HepG2 (cell line): ENCODE measurements around the gene GALNT10.

ENCODE experiments used
- CEBPB ChIP-seq: IDR thresholded peaks from 2 replicates; pipeline ENCODE4 v1.6.1; 2011; ENCODE audit warnings: low read depth, low read length, improper control_type of control experiment, borderline replicate concordance
- CTCF ChIP-seq: sonication (generic); formaldehyde crosslinking; IDR thresholded peaks from 2 replicates; pipeline ENCODE4 v1.5.0; 2020; ENCODE audit warnings: mild to moderate bottlenecking, missing genetic modification reagents, moderate library complexity
- MXI1 ChIP-seq: IDR thresholded peaks from 3 replicates; pipeline ENCODE4 v1.6.1; 2012; ENCODE audit warnings: low read depth, low read length, inconsistent platforms, borderline replicate concordance
- POLR2AphosphoS5 ChIP-seq: IDR thresholded peaks from 2 replicates; pipeline ENCODE4 v1.6.1; 2012; ENCODE audit warnings: low read depth, low read length
- SP2 ChIP-seq: sonication (generic); formaldehyde crosslinking; IDR thresholded peaks from 2 replicates; pipeline ENCODE4 v1.5.1; 2020; ENCODE audit warnings: mild to moderate bottlenecking, missing genetic modification reagents
- ZBTB26 ChIP-seq: IDR thresholded peaks from 2 replicates; pipeline ENCODE4 v1.6.1; 2016; ENCODE audit warnings: missing compliant biosample characterization, missing genetic modification reagents, borderline replicate concordance
- ZNF503 ChIP-seq: sonication (generic); formaldehyde crosslinking; IDR thresholded peaks from 2 replicates; pipeline ENCODE4 v1.4.0; 2020; ENCODE audit warnings: missing genetic modification reagents
- ZNF558 ChIP-seq: sonication (generic); formaldehyde crosslinking; IDR thresholded peaks from 2 replicates; pipeline ENCODE4 v1.9.0; 2022; ENCODE audit warnings: mild to moderate bottlenecking, missing genetic modification reagents, borderline replicate concordance
- ZNF781 ChIP-seq: sonication (generic); formaldehyde crosslinking; IDR thresholded peaks from 2 replicates; pipeline ENCODE4 v1.5.1; 2020; ENCODE audit warnings: borderline replicate concordance, mild to moderate bottlenecking, missing genetic modification reagents; ENCODE audit errors: not compliant biosample characterization
- TF ChIP-seq, protein P1 (sequence below): sonication (generic); formaldehyde crosslinking; IDR thresholded peaks from 2 replicates; pipeline ENCODE4 v1.5.0; 2020; ENCODE audit warnings: missing genetic modification reagents

DNA sequence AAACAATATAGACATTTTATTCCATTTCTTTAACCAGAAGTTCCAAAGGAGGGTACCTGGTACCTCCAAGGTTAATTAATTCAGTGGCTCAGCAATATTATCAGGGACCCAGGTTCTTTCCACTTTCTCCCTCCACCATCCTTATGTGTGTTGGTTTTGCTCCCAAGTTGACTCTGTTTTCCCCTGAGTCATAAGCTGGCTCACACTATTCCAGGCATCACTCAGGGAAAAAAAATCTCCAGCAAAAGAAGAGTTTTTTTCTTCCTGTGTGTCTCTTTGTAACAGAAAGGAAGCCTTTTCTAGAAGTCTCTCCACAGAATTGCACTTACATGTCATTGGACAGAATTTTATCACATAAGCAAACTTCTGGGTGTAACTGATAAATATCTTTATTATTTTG, 31.2 kb upstream of the GALNT10 start:
- TF ChIP-seq ZNF781 (CRISPR knock-in tag) (no peak), CEBPB (no peak), MXI1 (no peak), ZNF558 (CRISPR knock-in tag) (no peak), CTCF (no peak), ZNF503 (CRISPR knock-in tag) (no peak), SP2 (CRISPR knock-in tag) (no peak), POLR2AphosphoS5 (no peak), ZBTB26 (CRISPR knock-in tag) (no peak)
- TF ChIP-seq, protein P1, sequence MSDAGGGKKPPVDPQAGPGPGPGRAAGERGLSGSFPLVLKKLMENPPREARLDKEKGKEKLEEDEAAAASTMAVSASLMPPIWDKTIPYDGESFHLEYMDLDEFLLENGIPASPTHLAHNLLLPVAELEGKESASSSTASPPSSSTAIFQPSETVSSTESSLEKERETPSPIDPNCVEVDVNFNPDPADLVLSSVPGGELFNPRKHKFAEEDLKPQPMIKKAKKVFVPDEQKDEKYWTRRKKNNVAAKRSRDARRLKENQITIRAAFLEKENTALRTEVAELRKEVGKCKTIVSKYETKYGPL (CRISPR knock-in tag), result no peak
